HG03103 (cell line): ENCODE data around the gene CALML5.

Experiments used
- ATAC-seq: cut with Tn5 transposase; IDR thresholded peaks from one replicate; pipeline ENCODE4 v1.9.1; 2021; ENCODE audit warnings: low read depth; ENCODE audit not compliant: unreplicated experiment

CALML5 gene

GRCh38 chr10:5503477-5503835 is 4.1 kb upstream of the CALML5 start:
- no peak for ATAC-seq

- ATAC-seq, result no peak
Measured at GRCh38 chr10:5502571-5503476, 3.5 kb upstream of the CALML5 start.

- no peak for ATAC-seq
Measured at GRCh38 chr10:5502061-5502521, 2.7 kb upstream of the CALML5 start.

GRCh38 chr10:5500910-5501309 is 1.5 kb upstream of the CALML5 start:
- no peak for ATAC-seq

GRCh38 chr10:5500162-5500670 is 846 bp upstream of the CALML5 start:
- ATAC-seq, result no peak

GRCh38 chr10:5498791-5499492 is 428 bp downstream of the CALML5 start:
- ATAC-seq, result no peak

- ATAC-seq, result no peak
Measured at GRCh38 chr10:5497948-5498730, 1.2 kb downstream of the CALML5 start.

GRCh38 chr10:5497289-5497688 is 2.1 kb downstream of the CALML5 start:
- ATAC-seq, result no peak

- ATAC-seq, result no peak
Measured at GRCh38 chr10:5496261-5497250, 2.8 kb downstream of the CALML5 start.

GRCh38 chr10:5494611-5495010 is 4.8 kb downstream of the CALML5 start:
- no peak for ATAC-seq

GRCh38 chr10:5493691-5494090 is 5.7 kb downstream of the CALML5 start:
- ATAC-seq, result no peak

GRCh38 chr10:5492929-5493576 is 6.3 kb downstream of the CALML5 start:
- no peak for ATAC-seq

- no peak for ATAC-seq
Measured at GRCh38 chr10:5492322-5492855, 7.0 kb downstream of the CALML5 start.

GRCh38 chr10:5491477-5491876 is 7.9 kb downstream of the CALML5 start:
- ATAC-seq, result no peak

- no peak for ATAC-seq
Measured at GRCh38 chr10:5490698-5491464, 8.5 kb downstream of the CALML5 start.

- no peak for ATAC-seq
Measured at GRCh38 chr10:5490032-5490431, 9.3 kb downstream of the CALML5 start.

- ATAC-seq, result no peak
Measured at GRCh38 chr10:5488272-5489161, 10.9 kb downstream of the CALML5 start.
